GM19468 (cell line): ENCODE data around the gene CCDC148.
"Not testable (repeated sequence)": the region's sequence is repeated elsewhere in the genome, so short reads cannot be mapped to it uniquely, and the experiment has no call there.

Experiments
- ATAC-seq: cut with Tn5 transposase; IDR thresholded peaks from one replicate; pipeline ENCODE4 v1.9.1; 2021; ENCODE audit warnings: mild to moderate bottlenecking, moderate library complexity, moderate number of reproducible peaks; ENCODE audit not compliant: unreplicated experiment; ENCODE audit errors: extremely low read depth

CCDC148 gene

DNA sequence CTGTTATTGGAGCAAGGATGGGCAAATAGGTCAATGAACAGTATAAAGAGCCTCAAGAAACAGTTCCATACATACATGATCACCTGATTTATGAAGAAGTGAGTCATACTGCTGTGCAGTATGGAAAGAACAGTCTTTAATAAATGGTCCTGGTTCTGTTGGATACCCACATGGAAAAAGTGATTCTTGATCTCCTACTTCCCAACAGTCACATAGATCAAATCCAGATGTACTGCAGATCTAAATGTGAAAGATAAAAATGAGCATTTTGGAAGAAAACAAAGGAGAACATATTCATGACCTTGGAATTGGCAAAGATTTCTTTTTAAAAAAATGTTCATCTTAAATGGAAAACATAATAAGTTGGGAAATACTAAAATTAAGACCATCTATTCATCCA is 75.8 kb downstream of the CCDC148 start:
- no peak for ATAC-seq

DNA sequence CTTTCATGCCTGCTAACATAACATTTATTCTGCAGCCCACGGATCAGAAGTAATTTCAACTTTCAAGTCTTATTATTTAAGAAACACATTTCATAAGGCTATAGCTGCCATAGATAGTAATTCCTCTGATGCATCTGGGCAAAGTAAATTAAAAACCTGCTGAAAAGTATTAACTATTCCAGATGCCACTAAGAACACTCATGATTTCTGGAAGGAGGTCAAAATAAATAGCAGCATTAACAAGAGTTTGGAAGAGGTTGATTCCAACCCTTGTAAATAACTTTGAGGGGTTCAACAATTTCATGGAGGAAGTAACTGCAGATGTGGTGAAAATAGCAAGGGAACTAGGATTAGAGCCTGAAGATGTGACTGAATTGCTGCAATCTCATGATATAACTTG is 77.6 kb downstream of the CCDC148 start:
- ATAC-seq, result no peak

- ATAC-seq, result no peak
Measured at GRCh38 chr2:158366342-158366741, 90.2 kb downstream of the CCDC148 start.

- no peak for ATAC-seq
Measured at GRCh38 chr2:158359846-158360245, 96.7 kb downstream of the CCDC148 start.

DNA sequence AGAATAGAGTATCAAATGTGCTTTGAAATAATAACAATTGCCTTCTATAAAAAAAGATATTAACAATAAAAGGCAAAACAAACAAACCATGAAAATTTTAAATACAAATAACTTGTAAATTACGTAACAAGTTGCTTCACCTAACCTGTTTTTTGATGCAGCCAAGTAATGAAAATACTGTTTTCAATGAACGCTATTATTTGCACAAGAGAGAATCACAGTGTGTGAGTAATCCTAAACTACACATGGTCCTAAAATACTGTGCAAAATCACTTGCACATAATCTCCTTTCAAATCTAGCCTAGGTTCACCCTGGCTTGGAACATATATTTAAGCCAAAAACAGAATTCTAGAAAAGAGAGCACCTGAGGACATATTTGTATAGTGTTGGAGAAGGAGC is 98.9 kb downstream of the CCDC148 start:
- ATAC-seq, result no peak

- ATAC-seq, result no peak
Measured at GRCh38 chr2:158357122-158357521, 99.4 kb downstream of the CCDC148 start.

DNA sequence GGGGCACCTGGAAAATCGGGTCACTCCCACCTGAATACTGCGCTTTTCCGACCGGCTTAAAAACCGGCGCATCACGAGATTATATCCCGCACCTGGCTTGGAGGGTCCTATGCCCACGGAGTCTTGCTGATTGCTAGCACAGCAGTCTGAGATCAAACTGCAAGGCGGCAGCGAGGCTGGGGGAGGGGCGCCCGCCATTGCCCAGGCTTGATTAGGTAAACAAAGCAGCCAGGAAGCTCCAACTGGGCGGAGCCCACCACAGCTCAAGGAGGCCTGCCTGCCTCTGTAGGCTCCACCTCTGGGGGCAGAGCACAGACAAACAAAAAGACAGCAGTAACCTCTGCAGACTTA is 105.1 kb downstream of the CCDC148 start:
- not testable (repeated sequence) for ATAC-seq

- not testable (repeated sequence) for ATAC-seq
Measured at GRCh38 chr2:158350751-158351465, 105.6 kb downstream of the CCDC148 start.

GRCh38 chr2:158346032-158346431 is 110.5 kb downstream of the CCDC148 start:
- no peak for ATAC-seq

DNA sequence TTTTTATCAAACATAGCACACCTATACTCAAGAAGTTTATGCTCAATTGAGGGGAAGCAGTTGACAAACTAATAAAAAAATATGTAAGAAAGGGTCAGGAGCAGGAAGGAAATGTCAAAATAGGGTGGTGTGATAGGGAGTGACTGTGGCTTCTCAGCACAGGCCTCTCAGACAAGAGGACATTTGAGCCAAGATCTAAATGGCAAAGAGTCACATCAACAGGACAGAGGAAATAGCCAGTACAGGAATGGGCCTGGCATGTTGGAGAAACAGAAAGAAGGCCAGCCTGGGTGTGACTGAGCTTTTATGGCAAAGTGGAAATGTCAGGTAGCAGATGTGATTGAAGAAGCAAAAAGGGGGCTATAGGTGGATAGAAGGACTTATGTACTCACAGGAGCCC is 117.0 kb downstream of the CCDC148 start:
- no peak for ATAC-seq

DNA sequence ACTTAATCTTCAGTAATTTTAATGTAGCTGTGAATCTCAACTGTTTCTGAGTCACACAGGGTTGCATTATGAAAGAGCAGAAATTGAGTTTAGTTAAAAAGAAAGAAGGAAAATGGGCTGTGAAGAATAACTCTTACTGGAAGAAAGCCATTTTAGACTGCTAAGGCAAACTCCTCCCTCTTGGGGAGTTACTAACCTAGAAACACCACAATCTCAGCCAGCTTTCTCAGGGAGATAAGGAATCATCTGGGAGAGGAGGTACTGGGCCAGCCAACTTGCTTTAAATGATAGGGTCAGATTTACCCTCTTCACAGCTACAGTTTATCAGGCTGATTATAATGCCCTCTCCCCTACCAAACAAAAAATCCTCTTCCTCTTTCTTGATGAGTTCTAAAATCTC is 119.5 kb downstream of the CCDC148 start:
- ATAC-seq, result no peak

- ATAC-seq, result not testable (repeated sequence)
Measured at GRCh38 chr2:158331799-158332198, 124.8 kb downstream of the CCDC148 start.

DNA sequence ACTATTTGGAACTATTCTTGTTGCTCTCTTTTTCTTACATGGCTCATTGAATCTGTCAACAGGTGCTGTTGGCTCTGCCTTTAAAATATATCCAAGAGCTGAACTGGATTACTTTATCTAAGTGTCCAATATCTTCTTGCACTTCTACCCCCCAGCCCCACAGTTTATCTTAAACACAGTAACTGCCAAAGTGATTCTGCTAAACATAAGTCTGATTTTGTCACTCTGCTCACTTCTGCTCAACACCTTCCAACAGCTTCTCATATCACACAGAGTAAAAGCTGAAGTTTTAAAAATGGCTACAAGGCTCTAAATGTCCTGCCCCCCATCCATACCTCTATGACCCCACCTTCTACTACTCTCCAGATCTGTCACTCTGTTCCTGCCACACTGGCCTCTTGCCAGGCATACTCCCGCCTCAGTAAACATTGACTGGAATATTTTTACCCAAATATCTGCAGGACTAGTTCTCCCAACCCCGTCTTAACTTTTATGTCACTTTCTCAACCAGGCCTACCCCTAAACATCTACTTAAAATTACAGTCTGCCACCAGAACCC is 130.7 kb downstream of the CCDC148 start:
- ATAC-seq, result no peak

GRCh38 chr2:158325031-158325781 is 131.3 kb downstream of the CCDC148 start:
- ATAC-seq, result no peak

DNA sequence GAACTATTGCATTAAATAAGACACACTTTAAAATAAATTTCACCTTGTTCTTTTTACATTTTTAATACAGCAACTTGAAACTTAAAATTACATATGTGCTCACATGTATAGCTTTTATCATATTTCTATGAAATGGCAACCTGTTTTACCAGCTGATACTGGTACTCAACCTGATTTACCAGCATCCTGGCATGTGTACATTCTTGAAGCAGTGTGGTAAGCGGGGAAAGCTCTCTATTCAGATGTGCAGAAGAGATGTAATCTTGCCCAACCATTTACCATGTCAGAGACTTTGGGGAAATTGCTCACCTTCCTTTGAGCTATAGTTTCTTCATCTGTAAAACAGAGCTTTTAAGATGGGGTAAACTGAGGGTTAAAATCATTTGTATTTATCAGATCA is 133.2 kb downstream of the CCDC148 start:
- no peak for ATAC-seq

GRCh38 chr2:158321264-158321663 is 135.3 kb downstream of the CCDC148 start:
- no peak for ATAC-seq

- no peak for ATAC-seq
Measured at GRCh38 chr2:158319269-158319668, 137.3 kb downstream of the CCDC148 start.

- no peak for ATAC-seq
Measured at GRCh38 chr2:158317642-158318041, 138.9 kb downstream of the CCDC148 start.

GRCh38 chr2:158315803-158316414 is 140.6 kb downstream of the CCDC148 start:
- ATAC-seq, result no peak

GRCh38 chr2:158315000-158315399 is 141.6 kb downstream of the CCDC148 start:
- ATAC-seq, result no peak

GRCh38 chr2:158313734-158314133 is 142.8 kb downstream of the CCDC148 start:
- no peak for ATAC-seq
